HepG2 (cell line): Measurements from ENCODE around the gene GBGT1. TPM values are rescaled to one million over a fixed set of nuclear protein-coding genes. Genes with fewer than 3 reads are reported as not detected.

Experiments
- ATAC-seq: fragments of 200-7000 bp; cut with Tn5 transposase; 3 replicates; pipeline ENCODE4 v1.9.1; 2020; ENCODE audit warnings: mild to moderate bottlenecking, moderate library complexity
- BruUV-seq: library from RNA; stranded (reverse); fragments of 400-500 nt; replicated peaks from 2 replicates; lab custom pipeline; 2021; lab: Mats Ljungman, UMichigan
- CTCF ChIA-PET: fragments of 300-600 bp; formaldehyde crosslinking; extraction: SDS; loops from one replicate; lab custom pipeline; 2021; ENCODE audit warnings: low total read pairs, inconsistent platforms, low intra/inter-chr PET ratio; lab: Yijun Ruan, JAX
- POLR2A ChIA-PET: fragments of 350-600 bp; sonication (Branson Sonifier 250); formaldehyde crosslinking; loops from one replicate; lab custom pipeline; 2020; ENCODE audit warnings: antibody characterized with exemption, inconsistent platforms; lab: Yijun Ruan, JAX
- DNase-seq: peaks from one replicate; pipeline ENCODE4 v3.0.0-alpha.2; 2015; ENCODE audit warnings: low spot score
- FAIRE-seq: peaks from 3 replicates; lab custom pipeline; 2011; peaks lifted over from hg19 to GRCh38; lab: Jason Lieb, UNC
- H2AFZ ChIP-seq: one replicate; pipeline ENCODE4 v1.6.1; 2011; ENCODE audit warnings: low read length, inconsistent platforms
- H3K27ac ChIP-seq: fragments of 300-600 bp; 3 replicates; pipeline ENCODE4 v1.8.0; 2011; ENCODE audit warnings: mixed run types, mild to moderate bottlenecking, mixed read lengths, low read length, inconsistent platforms; ENCODE audit not compliant: insufficient read depth; ENCODE audit errors: extremely low read length
- H3K27me3 ChIP-seq, 2 experiments: fragments of 200-600 bp in 1 of 2; 2 replicates in 1 of 2; 3 replicates in 1 of 2; pipeline versions ENCODE4 v1.6.0 to v1.8.0; 2011; ENCODE audit warnings: low read length in 2 of 2, mild to moderate bottlenecking in 2 of 2, moderate library complexity in 2 of 2, inconsistent platforms in 1 of 2; ENCODE audit not compliant: insufficient read depth in 2 of 2, control insufficient read depth in 1 of 2
- H3K36me3 ChIP-seq, 2 experiments: fragments of 200-600 bp in 1 of 2; replicated peaks in 1 of 2; 2 replicates in 1 of 2; 3 replicates in 1 of 2; pipeline versions ENCODE4 v1.5.1 to v1.8.0; 2011; ENCODE audit warnings: low read length in 2 of 2, inconsistent platforms in 1 of 2; ENCODE audit not compliant: insufficient read depth in 2 of 2, control insufficient read depth in 1 of 2
- H3K4me1 ChIP-seq: 2 replicates; pipeline ENCODE4 v1.5.1; 2012; ENCODE audit warnings: low read length, inconsistent platforms; ENCODE audit not compliant: insufficient read depth
- H3K4me2 ChIP-seq: 2 replicates; pipeline ENCODE4 v1.6.0; 2011; ENCODE audit warnings: low read depth, low read length, inconsistent platforms
- H3K4me3 ChIP-seq, 3 experiments: fragments of 200-600 bp in 1 of 3; sonication (generic), shearing (Covaris generic) in 1 of 3; replicated peaks in 1 of 3; 2 replicates each; pipeline ENCODE4 v1.5.1; 2011 to 2016; ENCODE audit warnings: low read length in 3 of 3, inconsistent platforms in 2 of 3, low read depth in 2 of 3, mild to moderate bottlenecking in 2 of 3, control low read depth in 1 of 3, mixed read lengths in 1 of 3; ENCODE audit not compliant: insufficient read depth in 1 of 3
- H3K79me2 ChIP-seq: one replicate; pipeline ENCODE4 v1.6.1; 2011; ENCODE audit warnings: low read length, inconsistent platforms; ENCODE audit not compliant: insufficient read depth
- H3K9ac ChIP-seq: 2 replicates; pipeline ENCODE4 v1.6.0; 2011; ENCODE audit warnings: mild to moderate bottlenecking, low read depth, low read length, inconsistent platforms; ENCODE audit not compliant: insufficient read depth
- H3K9me3 ChIP-seq: 2 replicates; pipeline ENCODE4 v1.5.1; 2012; ENCODE audit warnings: mild to moderate bottlenecking, low read length
- H4K20me1 ChIP-seq: 2 replicates; pipeline ENCODE4 v1.6.0; 2011; ENCODE audit warnings: inconsistent platforms, mild to moderate bottlenecking, low read length, moderate library complexity; ENCODE audit not compliant: insufficient read depth
- AGO1 ChIP-seq: fragments of 200-400 bp; formaldehyde crosslinking; IDR thresholded peaks from 2 replicates; pipeline ENCODE4 v1.6.1; 2017; ENCODE audit warnings: mild to moderate bottlenecking, low read depth, low read length, moderate library complexity; ENCODE audit not compliant: poor library complexity, severe bottlenecking
- KAT2B ChIP-seq: fragments of 150-350 bp; IDR thresholded peaks from 2 replicates; pipeline ENCODE4 v1.6.1; 2014; ENCODE audit warnings: low read depth, low read length, borderline replicate concordance
- RNF2 ChIP-seq: fragments of 450-650 bp; conservative IDR thresholded peaks from 2 replicates; pipeline ENCODE4 v1.6.1; 2016; ENCODE audit warnings: low read depth
- SNAPC2 ChIP-seq: sonication (generic); formaldehyde crosslinking; IDR thresholded peaks from 2 replicates; pipeline ENCODE4 v1.8.1; 2022; ENCODE audit warnings: mild to moderate bottlenecking, missing genetic modification reagents
- ZNF570 ChIP-seq: sonication (generic); formaldehyde crosslinking; IDR thresholded peaks from 2 replicates; pipeline ENCODE4 v1.4.0; 2020; ENCODE audit warnings: mild to moderate bottlenecking, missing genetic modification reagents, borderline replicate concordance
- ZNF616 ChIP-seq: sonication (generic); formaldehyde crosslinking; IDR thresholded peaks from 2 replicates; pipeline ENCODE4 v1.5.0; 2020; ENCODE audit warnings: low read depth, mild to moderate bottlenecking, missing genetic modification reagents
- ZNF629 ChIP-seq: sonication (generic); formaldehyde crosslinking; conservative IDR thresholded peaks from 2 replicates; pipeline ENCODE4 v1.5.0; 2020; ENCODE audit warnings: missing genetic modification reagents
- WGBS: methylation state at CpG from one replicate; pipeline ENCODE4 v1.1.6; 2017; ENCODE audit warnings: low lambda C conversion rate; 5-methylcytosine and 5-hydroxymethylcytosine counted together
- in situ Hi-C: cut with HindIII; loops from 2 replicates; pipeline ENCODE4 v1.10.0; 2017; ENCODE audit warnings: low pct_unique_long_range_greater_than_20kb; ENCODE audit not compliant: extremely low pct_ligation_motif_present
- intact Hi-C: fragments of 100-400 bp; cut with micrococcal nuclease; formaldehyde crosslinking; loops from one replicate; pipeline ENCODE4 v1.10.0; 2022; ENCODE audit not compliant: unreplicated experiment
- polyA plus RNA-seq, 8 experiments: library from polyadenylated mRNA; depleted of rRNA in 3 of 8; stranded (reverse) in 7 of 8; unstranded in 1 of 8; fragments of >200 nt; fragmentation: Illumina TruSeq in 4 of 8; extraction: Trizol in 4 of 8; gene quantifications; 2 replicates each; pipeline versions ENCODE4 v1.2.1 to v1.2.3, GENCODE V29; 2011 to 2016; ENCODE audit warnings: low read depth in 4 of 8, missing spikeins in 1 of 8, mixed read lengths in 1 of 8; ENCODE audit not compliant: insufficient read depth in 1 of 8
- total RNA-seq, 5 experiments: library from RNA; depleted of rRNA; stranded (reverse); fragments of >200 nt; fragmentation: Illumina TruSeq; extraction: Trizol; gene quantifications; 2 replicates each; pipeline ENCODE4 v1.2.3, GENCODE V29; 2016; ENCODE audit warnings: low read depth in 1 of 5
- TF ChIP-seq, protein P1 (sequence below): sonication (generic); formaldehyde crosslinking; IDR thresholded peaks from 2 replicates; pipeline ENCODE4 v1.5.1; 2020; ENCODE audit warnings: mild to moderate bottlenecking, missing genetic modification reagents, moderate library complexity
- TF ChIP-seq, protein P2 (sequence below): IDR thresholded peaks from 2 replicates; pipeline ENCODE4 v1.6.1; 2016
- TF ChIP-seq, protein P3 (sequence below): sonication (generic); formaldehyde crosslinking; IDR thresholded peaks from 2 replicates; pipeline ENCODE4 v1.8.1; 2022; ENCODE audit warnings: low read depth, mild to moderate bottlenecking, missing genetic modification reagents
- TF ChIP-seq, protein P4 (sequence below): sonication (generic); formaldehyde crosslinking; IDR thresholded peaks from 2 replicates; pipeline ENCODE4 v1.4.0; 2020; ENCODE audit warnings: missing genetic modification reagents

Gene GBGT1
- total and polyA plus RNA-seq, 2 of the 13 experiments (the other 11 are each of a cell fraction or from before 2014, with no cell fraction given): not detected

- TF ChIP-seq, protein P1, sequence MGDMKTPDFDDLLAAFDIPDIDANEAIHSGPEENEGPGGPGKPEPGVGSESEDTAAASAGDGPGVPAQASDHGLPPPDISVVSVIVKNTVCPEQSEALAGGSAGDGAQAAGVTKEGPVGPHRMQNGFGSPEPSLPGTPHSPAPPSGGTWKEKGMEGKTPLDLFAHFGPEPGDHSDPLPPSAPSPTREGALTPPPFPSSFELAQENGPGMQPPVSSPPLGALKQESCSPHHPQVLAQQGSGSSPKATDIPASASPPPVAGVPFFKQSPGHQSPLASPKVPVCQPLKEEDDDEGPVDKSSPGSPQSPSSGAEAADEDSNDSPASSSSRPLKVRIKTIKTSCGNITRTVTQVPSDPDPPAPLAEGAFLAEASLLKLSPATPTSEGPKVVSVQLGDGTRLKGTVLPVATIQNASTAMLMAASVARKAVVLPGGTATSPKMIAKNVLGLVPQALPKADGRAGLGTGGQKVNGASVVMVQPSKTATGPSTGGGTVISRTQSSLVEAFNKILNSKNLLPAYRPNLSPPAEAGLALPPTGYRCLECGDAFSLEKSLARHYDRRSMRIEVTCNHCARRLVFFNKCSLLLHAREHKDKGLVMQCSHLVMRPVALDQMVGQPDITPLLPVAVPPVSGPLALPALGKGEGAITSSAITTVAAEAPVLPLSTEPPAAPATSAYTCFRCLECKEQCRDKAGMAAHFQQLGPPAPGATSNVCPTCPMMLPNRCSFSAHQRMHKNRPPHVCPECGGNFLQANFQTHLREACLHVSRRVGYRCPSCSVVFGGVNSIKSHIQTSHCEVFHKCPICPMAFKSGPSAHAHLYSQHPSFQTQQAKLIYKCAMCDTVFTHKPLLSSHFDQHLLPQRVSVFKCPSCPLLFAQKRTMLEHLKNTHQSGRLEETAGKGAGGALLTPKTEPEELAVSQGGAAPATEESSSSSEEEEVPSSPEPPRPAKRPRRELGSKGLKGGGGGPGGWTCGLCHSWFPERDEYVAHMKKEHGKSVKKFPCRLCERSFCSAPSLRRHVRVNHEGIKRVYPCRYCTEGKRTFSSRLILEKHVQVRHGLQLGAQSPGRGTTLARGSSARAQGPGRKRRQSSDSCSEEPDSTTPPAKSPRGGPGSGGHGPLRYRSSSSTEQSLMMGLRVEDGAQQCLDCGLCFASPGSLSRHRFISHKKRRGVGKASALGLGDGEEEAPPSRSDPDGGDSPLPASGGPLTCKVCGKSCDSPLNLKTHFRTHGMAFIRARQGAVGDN (CRISPR knock-in tag): no peak
Observed at GRCh38 chr9:133207021-133207531, 43.4 kb upstream of the GBGT1 start (continued).

DNA sequence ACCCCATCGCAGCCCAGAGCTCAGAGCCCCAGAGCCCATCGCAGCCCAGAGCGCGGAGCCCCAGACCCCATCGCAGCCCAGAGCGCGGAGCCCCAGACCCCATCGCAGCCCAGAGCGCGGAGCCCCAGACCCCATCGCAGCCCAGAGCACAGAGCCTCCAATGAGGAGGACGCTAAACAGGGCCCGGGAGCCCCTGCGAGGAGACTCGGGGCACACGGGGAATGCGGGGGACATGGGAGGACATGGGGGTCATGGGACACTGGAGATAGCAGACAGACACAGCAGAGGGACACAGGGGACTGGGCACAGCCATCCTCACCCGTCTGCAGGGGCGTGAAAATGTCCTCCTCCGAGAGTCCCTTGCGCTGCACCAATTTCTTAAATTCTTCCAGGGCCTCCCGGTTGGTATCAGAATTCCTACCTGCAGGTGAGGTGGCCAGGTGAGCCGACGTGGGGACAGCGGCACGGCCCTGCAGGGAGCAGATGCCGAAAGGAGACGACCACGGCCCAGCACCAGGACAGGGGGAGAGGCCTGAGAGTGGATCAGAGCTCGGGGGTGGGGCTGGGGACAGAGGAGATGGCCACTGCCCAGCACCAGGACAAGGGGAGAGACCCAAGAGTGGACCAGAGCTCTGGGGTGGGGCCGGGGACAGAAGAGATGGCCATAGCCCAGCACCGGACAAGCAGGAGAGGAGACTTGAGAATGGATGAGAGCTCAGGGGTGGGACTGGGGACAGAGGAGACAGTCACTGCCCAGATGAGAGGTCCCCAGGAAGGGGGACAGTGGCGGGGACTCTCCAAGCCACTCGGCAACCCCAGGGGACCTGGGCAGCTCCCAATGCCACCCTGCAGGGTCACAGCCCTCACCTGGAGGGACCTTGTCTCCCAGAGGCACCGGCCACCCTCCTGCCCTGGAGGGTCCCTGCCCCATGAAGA is 42.5 kb upstream of the GBGT1 start:
- no peak for DNase-seq
- TF ChIP-seq AGO1: no peak
- TF ChIP-seq, protein P2, sequence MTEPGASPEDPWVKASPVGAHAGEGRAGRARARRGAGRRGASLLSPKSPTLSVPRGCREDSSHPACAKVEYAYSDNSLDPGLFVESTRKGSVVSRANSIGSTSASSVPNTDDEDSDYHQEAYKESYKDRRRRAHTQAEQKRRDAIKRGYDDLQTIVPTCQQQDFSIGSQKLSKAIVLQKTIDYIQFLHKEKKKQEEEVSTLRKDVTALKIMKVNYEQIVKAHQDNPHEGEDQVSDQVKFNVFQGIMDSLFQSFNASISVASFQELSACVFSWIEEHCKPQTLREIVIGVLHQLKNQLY (CRISPR knock-in tag): no peak
- TF ChIP-seq SNAPC2 (CRISPR knock-in tag): no peak
- TF ChIP-seq RNF2: no peak
- TF ChIP-seq, protein P3, sequence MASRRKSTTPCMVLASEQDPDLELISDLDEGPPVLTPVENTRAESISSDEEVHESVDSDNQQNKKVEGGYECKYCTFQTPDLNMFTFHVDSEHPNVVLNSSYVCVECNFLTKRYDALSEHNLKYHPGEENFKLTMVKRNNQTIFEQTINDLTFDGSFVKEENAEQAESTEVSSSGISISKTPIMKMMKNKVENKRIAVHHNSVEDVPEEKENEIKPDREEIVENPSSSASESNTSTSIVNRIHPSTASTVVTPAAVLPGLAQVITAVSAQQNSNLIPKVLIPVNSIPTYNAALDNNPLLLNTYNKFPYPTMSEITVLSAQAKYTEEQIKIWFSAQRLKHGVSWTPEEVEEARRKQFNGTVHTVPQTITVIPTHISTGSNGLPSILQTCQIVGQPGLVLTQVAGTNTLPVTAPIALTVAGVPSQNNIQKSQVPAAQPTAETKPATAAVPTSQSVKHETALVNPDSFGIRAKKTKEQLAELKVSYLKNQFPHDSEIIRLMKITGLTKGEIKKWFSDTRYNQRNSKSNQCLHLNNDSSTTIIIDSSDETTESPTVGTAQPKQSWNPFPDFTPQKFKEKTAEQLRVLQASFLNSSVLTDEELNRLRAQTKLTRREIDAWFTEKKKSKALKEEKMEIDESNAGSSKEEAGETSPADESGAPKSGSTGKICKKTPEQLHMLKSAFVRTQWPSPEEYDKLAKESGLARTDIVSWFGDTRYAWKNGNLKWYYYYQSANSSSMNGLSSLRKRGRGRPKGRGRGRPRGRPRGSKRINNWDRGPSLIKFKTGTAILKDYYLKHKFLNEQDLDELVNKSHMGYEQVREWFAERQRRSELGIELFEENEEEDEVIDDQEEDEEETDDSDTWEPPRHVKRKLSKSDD (CRISPR knock-in tag): no peak
- TF ChIP-seq, protein P4, sequence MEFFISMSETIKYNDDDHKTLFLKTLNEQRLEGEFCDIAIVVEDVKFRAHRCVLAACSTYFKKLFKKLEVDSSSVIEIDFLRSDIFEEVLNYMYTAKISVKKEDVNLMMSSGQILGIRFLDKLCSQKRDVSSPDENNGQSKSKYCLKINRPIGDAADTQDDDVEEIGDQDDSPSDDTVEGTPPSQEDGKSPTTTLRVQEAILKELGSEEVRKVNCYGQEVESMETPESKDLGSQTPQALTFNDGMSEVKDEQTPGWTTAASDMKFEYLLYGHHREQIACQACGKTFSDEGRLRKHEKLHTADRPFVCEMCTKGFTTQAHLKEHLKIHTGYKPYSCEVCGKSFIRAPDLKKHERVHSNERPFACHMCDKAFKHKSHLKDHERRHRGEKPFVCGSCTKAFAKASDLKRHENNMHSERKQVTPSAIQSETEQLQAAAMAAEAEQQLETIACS (CRISPR knock-in tag): no peak
- TF ChIP-seq KAT2B: no peak
- no peak for TF ChIP-seq ZNF570 (CRISPR knock-in tag)
- TF ChIP-seq ZNF629: no peak
- TF ChIP-seq ZNF616 (CRISPR knock-in tag): no peak

More for the DNA sequence above, 42.5 kb upstream of the GBGT1 start:
- H3K27ac ChIP-seq: no peak overlapping the region
- no peak overlapping the region for H3K4me3 ChIP-seq
- H2AFZ ChIP-seq: no peak overlapping the region
- CTCF ChIA-PET: no interaction called here
- H3K9ac ChIP-seq: no peak overlapping the region
- no peak overlapping the region for H3K4me2 ChIP-seq
- intact Hi-C loops (no loop called here), in situ Hi-C loops (no loop called here)
- POLR2A ChIA-PET: no interaction called here
- ATAC-seq (no peak), FAIRE-seq (no peak)
- BruUV-seq: no TSS peak
- no peaks in the 10 kb centered on the region; the same call in 1 of the 2 replicates for H3K4me1 ChIP-seq
- no peaks in the 10 kb centered on the region for H3K9me3 ChIP-seq
- H3K27me3 ChIP-seq: peaks cover 4 to 49% of the 10 kb centered on the region in 2 experiments; a peak in 3 of 5 replicates
- no peaks in the 10 kb centered on the region for H3K79me2 ChIP-seq
- H3K36me3 ChIP-seq: no peaks in the 10 kb centered on the region
- H4K20me1 ChIP-seq: no peaks in the 10 kb centered on the region
- 33% methylated on average over 15 of the region's 35 CpGs for WGBS
